K562 treated with DMSO at 1 percent for 4 hours (cell line): ENCODE results near the gene DNAJC8. TPM values are rescaled to one million over a fixed set of nuclear protein-coding genes. Genes with fewer than 3 reads are reported as not detected.

Experiments
- total RNA-seq: library from RNA; unstranded; fragments of 300-600 nt; gene quantifications from 2 replicates; pipeline ENCODE4 v1.2.3, GENCODE V29; 2022; ENCODE audit not compliant: insufficient read depth

The DNAJC8 gene, protein sequence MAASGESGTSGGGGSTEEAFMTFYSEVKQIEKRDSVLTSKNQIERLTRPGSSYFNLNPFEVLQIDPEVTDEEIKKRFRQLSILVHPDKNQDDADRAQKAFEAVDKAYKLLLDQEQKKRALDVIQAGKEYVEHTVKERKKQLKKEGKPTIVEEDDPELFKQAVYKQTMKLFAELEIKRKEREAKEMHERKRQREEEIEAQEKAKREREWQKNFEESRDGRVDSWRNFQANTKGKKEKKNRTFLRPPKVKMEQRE
- total RNA-seq, result 207 and 220 TPM in 2 replicates

DNA sequence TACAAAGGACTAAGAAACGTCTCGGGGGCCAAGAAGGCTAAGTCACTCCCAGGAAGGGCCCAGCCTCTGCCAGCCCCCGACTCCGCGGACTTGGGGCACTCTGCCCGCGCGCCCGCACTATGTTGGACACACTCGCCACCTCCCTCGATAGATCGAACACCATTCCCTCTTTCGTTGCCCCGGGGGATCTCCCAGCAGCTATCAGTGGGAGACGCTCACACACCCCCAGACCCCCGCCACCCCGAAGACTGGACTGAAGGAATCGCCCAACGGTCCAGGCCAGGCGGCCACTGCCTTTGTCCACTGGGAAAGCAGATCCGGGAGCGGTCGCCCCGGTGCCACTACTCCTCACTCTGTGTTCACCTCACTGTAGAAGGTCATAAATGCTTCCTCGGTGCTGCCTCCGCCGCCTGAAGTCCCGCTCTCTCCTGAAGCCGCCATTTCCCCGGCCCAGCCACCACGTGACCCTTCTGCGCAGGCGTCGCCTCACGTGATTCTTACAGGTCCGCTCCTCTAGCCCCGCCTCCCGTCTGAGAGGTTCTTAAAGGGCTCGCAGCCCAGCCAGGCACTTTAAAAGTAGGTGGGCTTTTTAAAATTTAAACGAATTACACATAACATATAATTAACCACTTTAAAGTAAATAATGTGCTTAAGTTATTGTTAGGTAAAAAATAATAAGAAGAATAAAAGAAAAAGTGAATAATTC, at the start of gene DNAJC8:
DNAJC8 (minus strand) TSS at position 472 of the 706 bp plus-strand sequence; CDS start at position 441, 31 bp downstream.

DNA sequence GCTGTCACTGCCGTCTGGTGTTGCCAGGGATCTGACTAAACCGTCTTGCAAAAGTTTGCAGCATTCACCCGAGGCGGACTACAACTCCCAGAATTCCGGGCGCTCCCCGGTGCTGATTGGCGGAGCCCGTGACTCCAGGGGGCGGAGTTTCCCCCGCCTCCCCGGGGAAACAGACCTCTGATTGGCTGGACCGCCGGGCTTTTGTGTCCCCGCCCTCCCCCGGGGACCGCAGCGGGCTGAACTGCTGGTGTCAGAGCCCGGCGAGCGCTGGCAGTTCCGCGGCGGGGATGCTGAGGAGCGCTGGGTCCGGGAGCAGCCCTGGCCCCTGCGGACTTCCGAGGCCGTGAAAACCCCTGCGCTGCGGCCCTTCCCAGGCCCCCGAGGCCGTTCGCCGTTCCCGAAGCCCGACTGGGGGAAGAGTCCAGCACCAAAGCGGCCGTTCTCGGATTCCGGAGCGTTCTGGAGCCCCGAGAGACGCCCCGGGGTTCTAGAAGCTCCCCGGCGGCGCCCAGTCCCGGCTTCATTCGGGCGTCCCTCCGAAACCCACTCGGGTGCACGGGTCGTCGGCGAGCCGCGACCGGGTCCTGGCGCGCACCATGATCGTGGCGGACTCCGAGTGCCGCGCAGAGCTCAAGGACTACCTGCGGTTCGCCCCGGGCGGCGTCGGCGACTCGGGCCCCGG, 26.6 kb upstream of the DNAJC8 start, which contains the start of gene SESN2:
SESN2 (plus strand) TSS at position 267 of the 682 bp plus-strand sequence; CDS start at position 597, 330 bp downstream.

DNA sequence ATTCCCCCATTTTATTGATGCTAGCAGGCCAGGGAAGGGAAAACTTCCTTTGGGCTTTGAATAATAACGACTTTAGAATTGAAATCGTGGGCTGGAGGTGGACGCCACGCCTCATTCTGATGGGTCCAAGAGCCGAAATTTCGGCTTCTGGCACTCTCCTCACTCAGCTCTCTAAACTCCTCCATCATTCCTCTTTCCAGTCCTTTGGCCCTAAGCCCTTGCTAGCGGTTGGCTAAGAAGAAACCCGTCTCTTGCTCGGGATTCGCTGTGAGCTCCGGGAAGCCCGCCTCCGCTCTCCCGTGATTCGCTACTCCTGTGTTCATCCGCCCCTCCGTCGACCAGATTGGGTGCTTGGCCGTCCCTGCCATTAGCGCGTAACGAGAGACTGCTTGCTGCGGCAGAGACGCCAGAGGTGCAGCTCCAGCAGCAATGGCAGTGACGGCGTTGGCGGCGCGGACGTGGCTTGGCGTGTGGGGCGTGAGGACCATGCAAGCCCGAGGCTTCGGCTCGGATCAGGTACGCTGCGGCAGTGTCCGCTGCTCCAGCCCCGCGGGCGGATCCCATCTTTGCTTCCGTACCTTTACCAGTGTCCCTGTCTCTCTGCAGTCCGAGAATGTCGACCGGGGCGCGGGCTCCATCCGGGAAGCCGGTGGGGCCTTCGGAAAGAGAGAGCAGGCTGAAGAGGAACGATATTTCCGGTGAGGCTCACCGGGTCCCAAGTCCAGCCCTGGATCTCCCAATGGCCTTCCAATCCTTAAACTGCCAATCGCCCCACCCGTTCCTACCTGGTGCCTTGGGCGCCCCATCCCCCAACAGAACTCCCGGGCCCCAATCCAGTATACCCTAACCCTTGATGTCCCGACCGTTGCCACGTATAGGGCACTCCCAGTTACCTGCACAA, 3.2 kb upstream of the DNAJC8 start, which contains the start of gene ATP5IF1:
ATP5IF1 (plus strand) TSS at position 370 of the 901 bp plus-strand sequence; CDS start at position 430, 60 bp downstream.

DNA sequence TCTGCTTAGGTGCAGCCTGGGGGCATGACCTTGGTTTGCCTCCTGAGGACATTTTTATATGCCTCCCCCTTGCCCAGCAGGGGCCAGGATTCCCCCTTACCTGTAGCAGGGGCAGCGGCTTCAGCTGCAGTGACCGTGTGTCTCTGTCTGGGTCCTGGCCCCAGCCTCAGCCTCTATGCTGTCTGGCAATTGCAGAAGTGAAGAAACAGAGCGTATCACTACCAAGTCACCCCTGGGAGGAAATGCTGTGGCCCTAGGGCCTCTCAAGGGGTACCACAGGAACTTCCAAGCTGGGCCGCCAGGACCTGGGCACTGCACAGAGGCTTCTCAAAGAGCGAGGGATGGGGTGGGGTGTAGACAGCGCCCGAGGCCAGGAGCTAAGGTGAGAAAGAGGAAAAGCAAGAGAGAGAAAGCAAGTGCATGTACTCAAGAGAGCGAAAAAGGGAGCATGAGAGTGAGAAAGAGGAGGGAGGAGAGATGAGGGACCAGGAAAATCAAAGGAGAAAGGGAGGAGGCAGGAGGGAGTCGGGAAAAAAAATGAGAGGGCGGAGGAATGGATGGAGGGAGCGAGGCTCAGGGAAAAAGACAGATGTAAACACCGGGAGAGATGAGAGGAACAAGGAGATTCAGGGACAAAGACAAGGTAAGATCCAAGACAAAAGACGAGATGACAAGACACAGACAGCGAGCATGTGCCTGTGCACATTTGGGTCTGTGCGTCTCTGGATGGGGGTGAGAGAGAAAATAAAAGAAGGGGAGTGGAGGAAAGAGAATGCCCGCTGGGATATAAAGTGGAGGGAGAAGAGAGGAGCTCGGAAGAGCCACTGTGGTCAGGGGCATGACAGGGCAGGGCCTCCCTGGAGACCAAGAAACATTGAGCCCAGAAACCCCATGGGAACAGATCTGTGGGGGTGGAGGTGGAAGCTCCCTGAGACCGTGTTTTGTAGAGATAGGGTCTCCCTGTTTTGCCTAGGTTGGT, 56.0 kb downstream of the DNAJC8 start, which contains the start of gene PTAFR:
PTAFR (minus strand) TSS at position 199 of the 979 bp plus-strand sequence. CDS start 25,669 bp downstream, outside the sequence.

Other genes with a start within 250 kb of the DNAJC8 start
- gene EYA3, start 144.4 kb downstream of the DNAJC8 start, total RNA-seq, result 10.8 and 14.2 TPM in 2 replicates
- 2.5 and 2.8 TPM in 2 replicates for gene PTAFR, start 56.3 kb downstream of the DNAJC8 start, total RNA-seq
- 803 and 858 TPM in 2 replicates for gene ATP5IF1, start 3.1 kb upstream of the DNAJC8 start, total RNA-seq
- gene SESN2, start 26.5 kb upstream of the DNAJC8 start, total RNA-seq, result 142 and 145 TPM in 2 replicates
- 24.4 and 26.7 TPM in 2 replicates for gene MED18, start 96.0 kb upstream of the DNAJC8 start, total RNA-seq
- gene PHACTR4, start 136.7 kb upstream of the DNAJC8 start, total RNA-seq, result 21.6 and 30.3 TPM in 2 replicates